GM23248 (cell line): Measurements from ENCODE around the gene BIRC5.

Source experiments
- EZH2 ChIP-seq: fragments of 200-600 bp; sonication (generic); IDR thresholded peaks from 2 replicates; pipeline ENCODE4 v1.6.1; 2018; ENCODE audit warnings: antibody characterized with exemption, mild to moderate bottlenecking; ENCODE audit not compliant: insufficient read depth, poor library complexity, severe bottlenecking
- EZH2phosphoT487 ChIP-seq: fragments of 200-600 bp; sonication (generic); IDR thresholded peaks from 2 replicates; pipeline ENCODE4 v1.6.1; 2018; ENCODE audit warnings: antibody characterized with exemption, moderate library complexity, mild to moderate bottlenecking, low read depth; ENCODE audit not compliant: insufficient read depth

DNA sequence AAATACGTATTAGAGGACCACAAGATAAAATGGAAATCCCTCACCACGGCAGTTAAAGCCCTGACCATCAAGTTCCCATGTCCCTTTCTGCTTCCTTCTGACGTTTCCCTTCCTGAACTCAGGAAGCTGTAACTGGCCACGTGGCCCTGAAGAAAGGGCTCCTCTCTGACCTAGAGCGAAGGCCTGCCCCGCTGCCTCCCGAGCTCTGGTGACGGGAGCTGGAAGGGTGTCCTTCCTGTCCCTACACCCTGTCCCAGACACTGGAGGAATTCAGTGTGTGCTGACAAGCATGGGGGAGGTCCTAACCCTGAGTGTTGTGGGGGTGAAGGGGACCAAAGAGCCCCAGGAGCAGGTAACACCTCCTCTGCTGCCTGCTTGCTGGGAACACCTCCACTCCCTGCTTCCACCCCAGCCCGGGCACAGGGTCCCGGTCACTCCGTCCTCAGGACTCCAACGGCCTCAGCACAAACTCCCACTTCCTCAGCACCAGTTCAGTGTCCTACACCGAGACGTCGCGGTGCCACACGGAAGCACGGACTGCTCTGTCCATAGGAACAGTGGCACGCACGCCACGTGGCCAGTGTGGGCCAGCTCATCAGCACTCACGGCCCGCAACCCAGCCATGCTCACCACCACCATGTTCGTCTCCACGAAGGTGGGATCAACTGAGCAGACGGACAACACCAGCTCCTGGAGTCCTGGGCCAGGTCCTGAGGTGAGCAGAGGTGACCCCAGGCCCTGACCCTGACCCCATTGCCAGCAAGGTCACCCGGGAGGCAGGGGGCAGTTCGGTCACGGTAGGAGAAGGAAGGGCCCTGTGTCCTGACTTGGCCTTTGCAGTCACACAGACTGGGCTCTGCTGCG lies 34.2 kb downstream of the BIRC5 start:
- TF ChIP-seq EZH2 (no peak), EZH2phosphoT487 (no peak)
